BE2C (cell line): ENCODE measurements around the gene FLACC1.
A peak's percentile ranks its signal among the peaks of the same experiment; 100 is the strongest.

Source experiments
- DNase-seq: peaks from one replicate; pipeline ENCODE4 v3.0.0-alpha.2; 2020
- H3K27me3 ChIP-seq: fragments of 250-450 bp; sonication (Bioruptor Pico); 2 replicates; pipeline ENCODE4 v1.5.1; 2020; ENCODE audit warnings: mild to moderate bottlenecking
- H3K36me3 ChIP-seq: fragments of 250-450 bp; sonication (Bioruptor Pico); 2 replicates; pipeline ENCODE4 v1.5.1; 2020; ENCODE audit warnings: mild to moderate bottlenecking
- H3K4me1 ChIP-seq: fragments of 250-450 bp; sonication (Bioruptor Pico); 2 replicates; pipeline ENCODE4 v1.5.1; 2020
- H3K4me3 ChIP-seq: 2 replicates; pipeline ENCODE4 v1.5.1; 2011; ENCODE audit warnings: low read depth, low read length
- H3K9me3 ChIP-seq: fragments of 250-450 bp; sonication (Bioruptor Pico); 2 replicates; pipeline ENCODE4 v1.5.1; 2020
- CTCF ChIP-seq: IDR thresholded peaks from 2 replicates; pipeline ENCODE4 v1.5.1; 2012; ENCODE audit warnings: mild to moderate bottlenecking, low read depth, low read length

Gene FLACC1

GRCh38 chr2:201275990-201276389 is 81.2 kb downstream of the FLACC1 start:
- no peaks in the 10 kb centered on the region for H3K27me3 ChIP-seq
- no peaks in the 10 kb centered on the region for H3K9me3 ChIP-seq
- H3K4me3 ChIP-seq, result no peak overlapping the region
- TF ChIP-seq CTCF, result peak; percentile 11; the same call in 1 of the 2 replicates
- no peaks in the 10 kb centered on the region for H3K36me3 ChIP-seq
- no peak for DNase-seq
- H3K4me1 ChIP-seq, result no peaks in the 10 kb centered on the region

GRCh38 chr2:201275069-201275468 is 82.1 kb downstream of the FLACC1 start:
- no peak for DNase-seq
- no peak for TF ChIP-seq CTCF
- Histone ChIP-seq H3K27me3 (no peaks in the 10 kb centered on the region), H3K9me3 (no peaks in the 10 kb centered on the region), H3K4me3 (no peak overlapping the region), H3K4me1 (no peaks in the 10 kb centered on the region), H3K36me3 (no peaks in the 10 kb centered on the region)

GRCh38 chr2:201273330-201273983 is 83.7 kb downstream of the FLACC1 start:
- TF ChIP-seq CTCF, result no peak
- no peak for DNase-seq
- Histone ChIP-seq H3K9me3 (no peaks in the 10 kb centered on the region), H3K4me3 (no peak overlapping the region), H3K36me3 (no peaks in the 10 kb centered on the region), H3K4me1 (no peaks in the 10 kb centered on the region), H3K27me3 (no peaks in the 10 kb centered on the region)

GRCh38 chr2:201271917-201272316 is 85.2 kb downstream of the FLACC1 start:
- DNase-seq, result no peak
- Histone ChIP-seq H3K4me3 (no peak overlapping the region), H3K36me3 (no peaks in the 10 kb centered on the region), H3K27me3 (no peaks in the 10 kb centered on the region), H3K4me1 (no peaks in the 10 kb centered on the region), H3K9me3 (no peaks in the 10 kb centered on the region)
- TF ChIP-seq CTCF, result no peak

- Histone ChIP-seq H3K4me1 (no peaks in the 10 kb centered on the region), H3K4me3 (no peak overlapping the region), H3K27me3 (no peaks in the 10 kb centered on the region), H3K36me3 (no peaks in the 10 kb centered on the region), H3K9me3 (no peaks in the 10 kb centered on the region)
- no peak for DNase-seq
- no peak for TF ChIP-seq CTCF
Observed at GRCh38 chr2:201270293-201271001, 86.7 kb downstream of the FLACC1 start.

GRCh38 chr2:201269764-201270163 is 87.4 kb downstream of the FLACC1 start:
- DNase-seq, result no peak
- Histone ChIP-seq H3K27me3 (no peaks in the 10 kb centered on the region), H3K4me3 (no peak overlapping the region), H3K4me1 (no peaks in the 10 kb centered on the region), H3K36me3 (no peaks in the 10 kb centered on the region), H3K9me3 (no peaks in the 10 kb centered on the region)
- TF ChIP-seq CTCF, result no peak
